ENCODE measurements around the gene CCL22.

GRCh38 chr16:57324749-57325148, 33.8 kb upstream of the CCL22 start:
- no peak for TF ChIP-seq CTCF (conservative IDR thresholded peaks at IDR 0.05 in 1 of 2, IDR thresholded peaks at IDR 0.05 in 1 of 2; ENCODE audit: low read depth in 1 of 2, low read length in 2 of 2)
- TF ChIP-seq EZH2 (IDR thresholded peaks at IDR 0.05; ENCODE audit: low read length, missing control alignments): no peak
